HG03571 (cell line): ENCODE measurements around the gene SLC12A4.
"Not testable (repeated sequence)": the region's sequence is repeated elsewhere in the genome, so short reads cannot be mapped to it uniquely, and the experiment has no call there.

ENCODE experiments used
- ATAC-seq: cut with Tn5 transposase; IDR thresholded peaks from one replicate; pipeline ENCODE4 v1.9.1; 2021; ENCODE audit not compliant: unreplicated experiment

Gene SLC12A4

DNA sequence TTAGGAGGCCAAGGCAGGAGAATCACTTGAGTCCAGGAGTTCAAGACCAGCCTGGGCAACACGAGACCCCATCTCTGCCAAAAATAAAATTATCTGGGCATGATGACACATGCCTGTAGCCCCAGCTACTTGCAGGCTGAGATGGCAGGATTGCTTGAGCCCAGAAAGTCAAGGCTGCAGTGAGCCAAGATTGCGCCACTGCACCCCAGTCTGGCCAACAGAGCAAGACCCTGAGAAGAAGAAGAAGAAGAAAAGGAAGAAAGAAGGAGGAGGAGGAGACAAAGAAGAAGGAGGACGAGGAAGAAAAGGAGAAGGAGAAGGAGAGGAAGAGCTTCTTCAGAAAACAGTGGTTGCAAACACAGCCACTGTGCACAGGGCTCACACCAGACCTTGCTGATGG, 20.2 kb upstream of the SLC12A4 start:
- ATAC-seq, result no peak

- ATAC-seq, result no peak
Observed at GRCh38 chr16:67987460-67988160, 19.2 kb upstream of the SLC12A4 start.

DNA sequence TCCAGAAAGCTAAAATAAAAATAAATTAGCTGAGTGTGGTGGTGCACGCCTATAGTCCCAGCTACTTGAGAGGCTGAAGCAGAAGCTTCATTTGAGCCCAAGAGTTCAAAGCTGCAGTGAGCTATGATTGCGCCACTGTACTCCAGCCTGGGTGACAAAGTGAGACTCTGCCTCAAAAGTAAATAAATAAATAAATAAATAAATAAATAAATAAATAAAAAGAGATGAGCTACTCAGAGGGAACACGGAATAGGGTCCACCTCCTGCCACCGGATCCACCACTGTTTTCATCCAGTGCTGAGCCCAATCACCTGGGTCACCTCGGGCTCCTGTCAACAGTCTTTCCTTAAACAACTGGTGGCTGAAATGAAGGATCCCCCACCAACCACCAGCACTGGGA, 18.5 kb upstream of the SLC12A4 start:
- ATAC-seq, result no peak

DNA sequence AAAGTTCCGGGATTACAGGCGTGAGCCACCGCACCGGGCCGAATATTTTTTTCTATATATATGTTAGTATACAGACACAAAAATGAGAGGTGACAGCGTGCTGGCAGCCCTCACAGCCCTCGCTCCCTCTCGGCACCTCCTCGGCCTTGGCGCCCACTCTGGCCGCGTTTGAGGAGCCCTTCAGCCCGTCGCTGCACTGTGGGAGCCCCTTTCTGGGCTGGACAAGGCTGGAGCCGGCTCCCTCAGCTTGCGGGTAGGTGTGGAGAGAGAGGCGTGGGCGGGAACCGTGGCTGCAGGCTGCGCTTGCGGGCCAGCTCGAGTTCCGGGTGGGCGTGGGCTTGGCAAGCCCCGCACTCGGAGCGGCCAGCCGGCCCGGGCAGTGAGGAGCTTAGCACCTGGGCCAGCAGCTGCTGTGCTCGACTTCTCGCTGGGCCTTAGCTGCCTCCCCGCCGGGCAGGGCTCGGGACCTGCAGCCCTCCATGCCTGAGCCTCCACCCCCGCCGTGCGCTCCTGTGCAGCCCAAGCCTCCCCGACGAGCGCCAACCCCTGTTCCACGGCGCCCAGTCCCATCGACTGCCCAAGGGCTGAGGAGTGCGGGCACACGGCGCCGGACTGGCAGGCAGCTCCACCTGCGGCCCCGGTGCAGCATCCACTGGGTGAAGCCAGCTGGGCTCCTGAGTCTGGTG, 13.7 kb upstream of the SLC12A4 start:
- ATAC-seq, result no peak

DNA sequence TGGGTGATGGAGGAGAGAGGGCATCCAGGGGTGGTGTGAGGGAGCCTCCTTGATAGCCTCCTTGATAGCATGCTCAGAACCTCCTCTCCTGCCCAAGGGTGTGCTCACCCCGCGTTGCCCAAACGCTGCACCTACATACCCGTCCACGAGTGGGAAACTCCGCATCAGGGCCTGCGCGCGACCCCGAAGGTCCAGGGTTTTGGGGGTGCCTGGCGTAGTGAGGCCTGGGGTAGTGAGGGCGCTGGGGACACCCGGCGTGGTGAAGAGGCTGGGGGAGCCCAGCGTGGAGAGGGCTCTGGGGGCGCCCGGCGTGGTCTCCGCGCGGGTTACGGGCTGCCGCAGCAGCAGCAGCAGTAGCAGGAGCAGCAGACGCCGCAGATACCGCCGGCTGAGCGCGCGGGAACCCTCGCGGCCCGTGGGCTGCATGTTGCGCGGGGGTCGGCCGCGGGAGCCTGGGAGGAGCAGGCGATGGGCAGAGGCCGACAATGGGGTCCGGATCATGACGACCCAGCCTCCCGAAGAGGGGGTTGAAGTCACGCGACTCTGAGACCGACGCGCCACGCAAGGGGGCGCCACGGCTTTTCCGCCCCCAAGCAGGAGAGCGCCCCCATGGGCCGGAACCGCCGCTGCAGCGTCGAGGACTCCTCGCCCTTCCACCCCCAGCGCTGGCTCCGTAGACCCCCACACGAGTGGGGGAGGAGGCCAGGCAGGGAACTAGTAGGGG, 11.7 kb upstream of the SLC12A4 start, which contains the start of gene DPEP3:
DPEP3 (minus strand) TSS at position 545 of the 724 bp plus-strand sequence; CDS start at position 426, 119 bp downstream.
- no peak for ATAC-seq

GRCh38 chr16:67977469-67978227, 9.2 kb upstream of the SLC12A4 start:
- no peak for ATAC-seq

- no peak for ATAC-seq
Observed at GRCh38 chr16:67977005-67977404, 8.6 kb upstream of the SLC12A4 start.

DNA sequence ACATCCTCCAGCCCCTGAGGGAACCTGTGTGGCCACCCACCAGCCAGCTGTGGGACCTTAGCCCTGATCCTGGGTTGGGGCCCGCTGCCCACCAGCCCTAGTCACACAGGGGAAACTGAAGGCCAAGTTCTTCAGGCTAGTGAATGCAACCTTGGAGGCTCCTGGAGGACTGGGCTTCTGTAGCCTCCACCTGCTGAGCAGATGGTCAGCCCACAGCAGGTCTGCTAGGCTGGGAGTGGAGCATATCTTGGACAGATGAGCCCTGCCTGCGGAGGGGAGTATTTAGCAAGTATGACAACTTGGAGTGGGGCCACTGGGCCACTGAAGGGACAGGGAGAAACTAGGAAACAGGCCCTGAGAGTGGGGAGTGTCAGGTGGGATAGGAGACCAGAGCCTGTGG, 7.8 kb upstream of the SLC12A4 start:
- ATAC-seq, result no peak

DNA sequence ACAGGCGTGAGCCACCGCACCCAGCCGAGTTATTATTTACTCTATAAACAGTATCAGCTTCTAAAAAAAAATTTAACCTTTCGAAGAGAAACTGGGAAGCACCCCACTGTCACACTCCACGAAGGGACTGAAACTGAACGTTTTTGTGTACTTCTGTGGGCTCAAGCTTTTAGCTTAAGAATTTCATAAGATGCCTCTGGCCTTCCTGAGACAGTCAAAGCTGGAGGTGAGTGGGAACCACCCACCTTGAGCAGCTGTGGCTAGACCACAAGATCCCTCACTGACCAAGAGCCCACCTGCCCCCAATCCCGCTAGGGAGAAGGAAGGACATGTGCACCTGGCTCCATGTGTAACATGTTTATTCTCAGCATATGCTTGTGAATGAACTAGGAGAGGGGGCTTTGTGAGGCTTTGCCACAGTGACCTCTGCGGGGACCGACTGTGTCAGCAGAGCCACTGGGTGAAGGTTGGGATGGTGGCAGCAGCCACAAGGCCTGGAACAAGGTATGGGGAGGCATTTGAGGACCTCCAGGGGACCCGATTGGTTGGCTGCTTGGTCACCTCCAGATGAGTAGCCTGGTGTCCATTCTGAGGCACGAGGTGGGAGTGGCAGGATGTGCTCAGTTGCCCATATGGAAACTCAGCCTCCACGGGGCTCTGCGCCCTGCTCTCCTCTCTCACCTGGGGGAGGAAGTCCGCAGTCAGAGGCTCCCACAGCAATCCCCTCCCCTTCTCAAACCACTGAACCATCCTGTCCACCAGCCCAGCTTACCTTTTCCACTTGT, 7.1 kb upstream of the SLC12A4 start:
- ATAC-seq, result no peak

DNA sequence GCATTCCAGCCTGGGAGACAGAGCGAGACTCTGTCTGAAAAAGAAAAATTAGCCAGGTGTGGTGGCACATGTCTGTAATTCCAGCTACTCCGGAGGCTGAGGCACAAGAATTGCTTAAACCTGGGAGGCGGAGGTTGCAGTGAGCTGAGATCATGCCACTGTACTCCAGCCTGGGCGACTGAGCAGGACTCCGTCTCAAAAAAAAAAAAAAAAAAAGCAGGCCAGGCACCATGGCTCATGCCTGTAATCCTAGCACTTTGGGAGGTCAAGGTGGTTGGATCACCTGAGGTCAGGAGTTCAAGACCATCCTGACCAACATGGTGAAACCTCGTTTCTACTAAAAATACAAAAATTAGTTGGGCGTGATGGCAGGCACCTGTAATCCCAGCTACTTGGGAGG, 3.8 kb upstream of the SLC12A4 start:
- not testable (repeated sequence) for ATAC-seq

DNA sequence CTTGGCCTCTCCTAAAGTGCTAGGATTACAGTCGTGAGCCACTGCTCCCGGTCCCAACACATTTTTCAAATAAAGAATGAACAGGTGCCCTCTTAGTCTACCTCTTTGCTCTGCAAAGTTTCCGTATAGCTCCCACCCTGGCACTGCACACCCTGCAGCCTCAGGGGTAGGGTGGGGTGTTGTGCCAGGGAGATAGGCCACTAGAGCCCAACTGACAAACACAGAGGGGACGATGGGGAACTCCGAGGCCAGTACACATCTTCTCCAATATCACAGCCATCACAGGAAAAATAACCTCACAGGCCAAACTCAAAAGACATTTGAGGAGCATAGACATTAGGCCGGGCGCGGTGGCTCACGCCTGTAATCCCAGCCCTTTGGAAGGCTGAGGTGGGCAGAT, 2.7 kb upstream of the SLC12A4 start:
- ATAC-seq, result no peak

- ATAC-seq, result no peak
Observed at GRCh38 chr16:67969254-67970039, 1.0 kb upstream of the SLC12A4 start.

DNA sequence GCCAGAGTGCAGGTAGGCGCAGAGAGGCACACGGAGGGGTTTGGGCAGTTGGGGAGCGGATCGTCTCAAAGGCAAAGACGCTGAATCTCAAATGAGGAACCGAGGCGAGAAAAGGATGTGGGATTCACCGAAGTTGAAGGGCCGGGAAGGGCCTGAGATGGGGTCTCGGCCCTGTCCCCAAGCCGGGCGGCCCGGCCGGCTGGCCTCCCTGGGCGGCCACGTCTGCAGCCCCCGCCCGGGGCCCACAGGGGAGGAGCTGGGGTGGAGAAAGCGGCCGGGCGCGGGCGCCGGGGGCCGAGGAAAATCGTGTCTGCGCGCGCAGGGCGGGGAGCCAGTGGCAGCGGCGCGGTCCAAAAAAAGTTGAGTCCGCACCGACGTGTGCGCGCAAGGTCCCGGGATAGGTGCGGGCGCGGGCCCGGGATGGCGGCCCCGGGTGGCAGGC, 458 bp downstream of the SLC12A4 start:
- peak; percentile 20 for ATAC-seq

DNA sequence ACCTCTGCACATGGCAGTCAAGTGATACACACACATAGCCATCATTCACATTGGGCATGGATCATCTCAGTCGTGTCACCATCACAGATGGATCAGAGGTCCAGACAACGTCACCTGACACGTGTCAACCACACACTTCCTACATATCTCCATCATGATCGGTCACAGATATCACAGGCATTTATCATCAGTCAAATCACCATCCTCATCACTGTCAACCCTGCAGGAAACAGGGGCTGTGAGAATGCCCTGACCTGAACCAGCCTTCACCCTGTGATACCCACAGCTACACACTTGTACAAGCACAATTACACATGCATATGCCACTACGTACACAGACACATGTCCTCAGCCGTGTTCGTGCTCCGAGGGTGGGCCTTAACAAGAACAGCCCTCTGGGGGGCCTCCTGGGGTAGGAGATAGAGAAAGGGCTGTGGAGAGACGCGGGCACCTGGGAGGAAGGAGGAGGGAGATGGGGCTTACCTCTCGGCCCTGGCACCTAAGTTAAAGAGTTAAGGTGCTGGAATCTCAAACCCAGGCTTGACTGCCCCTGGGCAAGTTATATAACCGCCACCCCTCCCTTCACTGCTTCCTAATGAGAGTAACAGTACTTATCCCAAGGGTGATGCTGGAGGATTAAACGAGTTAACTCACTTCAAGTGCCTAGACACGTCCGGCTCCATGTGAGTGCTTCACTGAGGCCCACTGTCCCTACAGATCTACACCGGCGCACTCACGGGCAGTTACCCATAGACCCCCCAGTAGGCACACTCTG, 1.1 kb downstream of the SLC12A4 start:
- no peak for ATAC-seq

GRCh38 chr16:67966549-67967182, 1.8 kb downstream of the SLC12A4 start:
- no peak for ATAC-seq

DNA sequence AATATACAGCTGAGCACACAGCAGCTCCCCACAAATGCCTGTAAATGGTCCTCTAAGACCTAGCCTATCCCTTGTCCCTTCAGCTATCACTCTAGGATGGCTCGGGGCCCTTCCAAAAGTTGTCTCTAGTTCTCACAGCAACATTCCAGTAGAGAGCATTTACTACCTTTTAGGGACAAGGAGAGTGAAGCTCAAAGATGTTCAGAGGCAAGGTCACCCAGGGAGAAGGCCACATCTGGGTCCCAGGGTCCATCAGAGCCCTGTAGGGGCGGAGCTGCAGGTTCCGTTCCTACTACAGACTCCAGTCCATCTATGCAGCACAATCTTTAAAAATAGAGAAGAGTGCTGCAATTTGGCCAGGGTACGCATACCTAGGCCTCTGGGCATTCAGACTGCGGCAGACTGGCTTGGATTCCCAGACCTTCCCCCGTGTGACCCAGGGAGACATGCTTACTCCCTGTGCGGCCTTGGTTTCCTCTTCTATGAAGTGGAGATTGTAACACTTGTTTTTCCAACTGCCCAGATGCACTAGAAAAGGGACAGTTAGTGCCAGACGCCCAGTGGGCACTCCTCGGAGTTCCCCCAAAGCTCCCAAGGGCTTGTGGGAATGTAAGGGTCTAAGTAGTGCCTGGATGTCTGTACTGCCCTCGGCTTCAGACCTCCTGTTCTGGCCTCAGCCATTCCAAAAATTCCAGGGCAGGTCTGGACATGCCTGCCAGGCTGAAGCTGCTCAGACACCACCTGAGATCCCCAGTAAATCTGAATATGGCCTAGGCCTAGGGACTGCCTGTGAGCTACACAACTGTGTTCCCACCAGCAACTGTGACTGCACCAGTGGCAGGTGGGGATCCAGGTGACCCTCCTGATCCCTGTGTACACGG, 2.5 kb downstream of the SLC12A4 start:
- ATAC-seq, result no peak

GRCh38 chr16:67964477-67965131, 3.8 kb downstream of the SLC12A4 start:
- no peak for ATAC-seq
